ENCODE results near the gene CYP4F2. TPM values are rescaled to one million over a fixed set of nuclear protein-coding genes. Genes with fewer than 3 reads are reported as not detected.
A peak's percentile ranks its signal among the peaks of the same experiment; 100 is the strongest.
"Not testable (repeated sequence)": the region's sequence is repeated elsewhere in the genome, so short reads cannot be mapped to it uniquely, and the experiment has no call there.

The CYP4F2 gene
- total RNA-seq, 6 experiments from 2014 or later = 151 to 228 (median 173) TPM

- 65% methylated on average over 9 of the region's 11 CpGs for WGBS (ENCODE audit: insufficient coverage, low coverage, low lambda C conversion rate, missing lambda C conversion rate)
- no peak for DNase-seq
- Histone ChIP-seq H3K27me3 (no peaks in the 10 kb centered on the region), H3K4me1 (peaks cover 0 to 5% (median 0%) of the 10 kb centered on the region in 4 donors), H3K4me3 (no peak overlapping the region), H3K36me3 (no peaks in the 10 kb centered on the region), H3K9me3 (no peaks in the 10 kb centered on the region), H3K27ac (no peak overlapping the region)
- intact Hi-C loops (cut with DNase I) = no loop called here
- TF ChIP-seq POLR2A (IDR thresholded peaks at IDR 0.05) = no peak
- TF ChIP-seq, protein P1, sequence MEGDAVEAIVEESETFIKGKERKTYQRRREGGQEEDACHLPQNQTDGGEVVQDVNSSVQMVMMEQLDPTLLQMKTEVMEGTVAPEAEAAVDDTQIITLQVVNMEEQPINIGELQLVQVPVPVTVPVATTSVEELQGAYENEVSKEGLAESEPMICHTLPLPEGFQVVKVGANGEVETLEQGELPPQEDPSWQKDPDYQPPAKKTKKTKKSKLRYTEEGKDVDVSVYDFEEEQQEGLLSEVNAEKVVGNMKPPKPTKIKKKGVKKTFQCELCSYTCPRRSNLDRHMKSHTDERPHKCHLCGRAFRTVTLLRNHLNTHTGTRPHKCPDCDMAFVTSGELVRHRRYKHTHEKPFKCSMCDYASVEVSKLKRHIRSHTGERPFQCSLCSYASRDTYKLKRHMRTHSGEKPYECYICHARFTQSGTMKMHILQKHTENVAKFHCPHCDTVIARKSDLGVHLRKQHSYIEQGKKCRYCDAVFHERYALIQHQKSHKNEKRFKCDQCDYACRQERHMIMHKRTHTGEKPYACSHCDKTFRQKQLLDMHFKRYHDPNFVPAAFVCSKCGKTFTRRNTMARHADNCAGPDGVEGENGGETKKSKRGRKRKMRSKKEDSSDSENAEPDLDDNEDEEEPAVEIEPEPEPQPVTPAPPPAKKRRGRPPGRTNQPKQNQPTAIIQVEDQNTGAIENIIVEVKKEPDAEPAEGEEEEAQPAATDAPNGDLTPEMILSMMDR (IDR thresholded peaks at IDR 0.05) = peak in 1 of 4 donors; percentile 18
- ATAC-seq = no peak
These were observed 55.9 kb downstream of the CYP4F2 start for GRCh38 chr19:15841875-15842569.

DNA sequence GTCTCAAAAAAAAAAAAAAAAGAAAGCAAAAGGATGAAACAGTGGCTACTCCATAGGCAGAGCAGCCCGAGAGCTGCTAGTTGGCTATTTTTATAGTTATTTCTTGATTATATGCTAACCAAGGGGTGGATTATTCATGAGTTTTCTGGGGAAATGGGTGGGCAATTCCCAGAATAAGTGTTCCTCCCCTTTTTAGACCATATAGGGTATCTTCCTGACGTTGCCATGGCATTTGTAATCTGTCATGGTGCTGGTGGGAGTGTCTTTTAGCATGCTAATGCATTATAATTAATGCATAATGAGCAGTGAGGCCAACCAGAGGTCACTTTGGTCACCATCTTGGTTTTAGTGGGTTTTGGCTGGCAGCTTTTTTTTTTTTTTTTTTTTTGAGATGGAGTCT, 57.0 kb downstream of the CYP4F2 start:
- intact Hi-C loops (cut with DNase I) = no loop called here
- no peaks in the 10 kb centered on the region for H3K27me3 ChIP-seq
- H3K27ac ChIP-seq = no peak overlapping the region
- H3K4me3 ChIP-seq = no peak overlapping the region
- DNase-seq (no peak), ATAC-seq (no peak)
- H3K9me3 ChIP-seq = no peaks in the 10 kb centered on the region
- H3K4me1 ChIP-seq = peaks cover 0 to 5% (median 0%) of the 10 kb centered on the region in 4 donors
- WGBS (ENCODE audit: insufficient coverage, low coverage, low lambda C conversion rate, missing lambda C conversion rate) = 51% methylated on average over 2 of the region's 2 CpGs
- TF ChIP-seq, protein P1 (IDR thresholded peaks at IDR 0.05) = no peak
- TF ChIP-seq POLR2A (IDR thresholded peaks at IDR 0.05) = no peak
- no peaks in the 10 kb centered on the region for H3K36me3 ChIP-seq

DNA sequence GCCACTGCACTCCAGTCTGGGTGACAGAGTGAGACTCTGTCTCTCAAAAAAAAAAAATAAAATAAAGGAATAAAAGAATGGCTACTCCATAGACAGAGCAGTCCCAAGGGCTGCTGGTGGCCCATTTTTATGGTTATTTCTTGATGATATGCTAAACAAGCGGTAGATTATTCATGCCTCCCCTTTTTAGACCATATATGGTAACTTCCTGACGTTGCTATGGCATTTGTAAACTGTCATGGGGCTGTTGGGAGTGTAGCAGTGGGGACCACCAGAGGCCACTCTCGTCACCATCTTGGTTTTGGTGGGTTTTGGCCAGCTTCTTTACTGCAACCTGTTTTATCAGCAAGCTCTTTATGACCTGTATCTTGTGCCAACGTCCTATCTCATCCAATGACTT, 58.0 kb downstream of the CYP4F2 start:
- H3K27ac ChIP-seq; H3K36me3 ChIP-seq; intact Hi-C loops (cut with DNase I); DNase-seq; H3K4me3 ChIP-seq; ATAC-seq; H3K9me3 ChIP-seq; H3K4me1 ChIP-seq; H3K27me3 ChIP-seq: not testable (repeated sequence)
- 81% methylated on average over 4 of the region's 4 CpGs for WGBS (ENCODE audit: insufficient coverage, low coverage, low lambda C conversion rate, missing lambda C conversion rate)

DNA sequence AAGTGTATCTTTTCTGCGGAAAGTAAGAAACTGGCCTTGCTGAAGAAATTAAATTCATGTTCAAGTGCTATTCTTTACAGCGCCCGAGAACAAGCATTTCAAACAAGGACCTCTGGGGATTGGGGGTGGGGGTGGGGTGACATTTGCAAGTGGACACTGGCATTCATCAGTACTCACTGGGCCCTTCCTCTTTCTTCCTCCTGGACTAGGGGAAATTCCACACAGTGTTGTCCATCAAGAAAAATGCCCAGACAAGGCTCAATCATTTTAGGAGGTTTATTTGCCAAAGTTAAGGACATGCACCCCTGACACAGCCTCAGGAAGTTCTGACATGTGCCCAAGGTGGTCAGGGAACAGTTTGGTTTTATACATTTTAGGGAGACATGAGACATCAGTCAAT, 59.5 kb downstream of the CYP4F2 start:
- ATAC-seq = no peak
- no peak overlapping the region for H3K27ac ChIP-seq

GRCh38 chr19:15837221-15837731, 60.6 kb downstream of the CYP4F2 start:
- Histone ChIP-seq H3K9me3 (no peaks in the 10 kb centered on the region), H3K4me1 (peaks cover 0 to 5% (median 0%) of the 10 kb centered on the region in 4 donors), H3K27me3 (no peaks in the 10 kb centered on the region), H3K36me3 (no peaks in the 10 kb centered on the region), H3K27ac (peak overlapping the region; percentile 98 to 100 (median 100)), H3K4me3 (peak overlapping the region; percentile 75 to 90 (median 88))
- intact Hi-C loops (cut with DNase I) = no loop called here
- ATAC-seq (peak; percentile 29 to 65 (median 46)), DNase-seq (peak in 1 of 3 donors; percentile 83)
- 0% methylated on average over 9 of the region's 9 CpGs for WGBS (ENCODE audit: insufficient coverage, low coverage, low lambda C conversion rate, missing lambda C conversion rate)
- TF ChIP-seq, protein P1 (IDR thresholded peaks at IDR 0.05) = no peak
- peak; percentile 82 for TF ChIP-seq POLR2A (IDR thresholded peaks at IDR 0.05)

More for the DNA sequence above, 59.5 kb downstream of the CYP4F2 start:
- WGBS (ENCODE audit: insufficient coverage, low coverage, low lambda C conversion rate, missing lambda C conversion rate) = 92% methylated on average over 3 of the region's 3 CpGs
- H3K4me3 ChIP-seq = no peak overlapping the region
- intact Hi-C loops (cut with DNase I) = no loop called here
- H3K4me1 ChIP-seq = peaks cover 0 to 5% (median 0%) of the 10 kb centered on the region in 4 donors
- DNase-seq = no peak
- H3K36me3 ChIP-seq = no peaks in the 10 kb centered on the region
- TF ChIP-seq POLR2A (IDR thresholded peaks at IDR 0.05) = no peak
- TF ChIP-seq, protein P1 (IDR thresholded peaks at IDR 0.05) = no peak
- H3K9me3 ChIP-seq = no peaks in the 10 kb centered on the region
- no peaks in the 10 kb centered on the region for H3K27me3 ChIP-seq
